ENCODE results near the gene ZNF155. TPM values are rescaled to one million over a fixed set of nuclear protein-coding genes. Genes with fewer than 3 reads are reported as not detected.

The ZNF155 gene
- total RNA-seq, 1 donor from 2014 or later = 9.4 TPM

- ATAC-seq (ENCODE audit: low read depth) = no peak
- no peak for DNase-seq
- intact Hi-C loops (cut with micrococcal nuclease) = no loop called here
- CTCF ChIA-PET = no interaction called here
- peaks cover 19% of the 10 kb centered on the region for H3K27me3 Mint-ChIP-seq
- POLR2A ChIA-PET = no interaction called here
- H3K36me3 Mint-ChIP-seq (ENCODE audit: low read depth) = peaks cover 11% of the 10 kb centered on the region
- H3K4me1 Mint-ChIP-seq = peaks cover 17% of the 10 kb centered on the region
- no peak overlapping the region for H3K4me3 Mint-ChIP-seq
- H3K27ac Mint-ChIP-seq = no peak overlapping the region
- no peak for TF ChIP-seq CTCF (IDR thresholded peaks at IDR 0.05)
- peaks cover 41% of the 10 kb centered on the region for H3K9me3 Mint-ChIP-seq
Measured at GRCh38 chr19:44021221-44021620, 37.2 kb downstream of the ZNF155 start.

GRCh38 chr19:44024900-44025216, 40.9 kb downstream of the ZNF155 start:
- TF ChIP-seq CTCF (IDR thresholded peaks at IDR 0.05) = no peak
- ChIA-PET CTCF (no interaction called here), POLR2A (interaction anchor here (0.8 kb wide), 1 partner anchor 90 kb away, joined by 4 read pairs; the partner anchor contains the start of gene ZNF45)
- peaks cover 18% of the 10 kb centered on the region for H3K4me1 Mint-ChIP-seq
- intact Hi-C loops (cut with micrococcal nuclease) = loop anchor here (1.0 to 2.0 kb wide), 4 partner anchors 22 to 182 kb away; partner anchors contain the start of genes ZNF224, ZNF230 and ZNF284
- ATAC-seq (ENCODE audit: low read depth) = no peak
- peak overlapping the region; percentile 85 for H3K27ac Mint-ChIP-seq
- peaks cover 44% of the 10 kb centered on the region for H3K36me3 Mint-ChIP-seq (ENCODE audit: low read depth)
- peaks cover 11% of the 10 kb centered on the region for H3K27me3 Mint-ChIP-seq
- peak overlapping the region; percentile 98 for H3K4me3 Mint-ChIP-seq
- no peak for DNase-seq
- H3K9me3 Mint-ChIP-seq = peaks cover 41% of the 10 kb centered on the region

GRCh38 chr19:44025217-44025936, 41.4 kb downstream of the ZNF155 start, which contains the start of gene ZNF222:
Gene ZNF222, plus strand, starts transcription at chr19:44025379. Its CDS starts 58 bp downstream, at chr19:44025437.
- peaks cover 49% of the 10 kb centered on the region for H3K36me3 Mint-ChIP-seq (ENCODE audit: low read depth)

GRCh38 chr19:44026622-44027021, 42.6 kb downstream of the ZNF155 start:
- H3K27ac Mint-ChIP-seq = no peak overlapping the region
- ATAC-seq (ENCODE audit: low read depth) (no peak), DNase-seq (no peak)
- no peak for TF ChIP-seq CTCF (IDR thresholded peaks at IDR 0.05)
- H3K4me1 Mint-ChIP-seq = peaks cover 18% of the 10 kb centered on the region
- H3K36me3 Mint-ChIP-seq (ENCODE audit: low read depth) = peaks cover 60% of the 10 kb centered on the region
- intact Hi-C loops (cut with micrococcal nuclease) = no loop called here
- H3K9me3 Mint-ChIP-seq = peaks cover 35% of the 10 kb centered on the region
- ChIA-PET CTCF (no interaction called here), POLR2A (interaction anchor here (0.8 kb wide), 1 partner anchor 186 kb away, joined by 4 read pairs; the partner anchor contains the start of gene ZNF227)
- no peak overlapping the region for H3K4me3 Mint-ChIP-seq
- H3K27me3 Mint-ChIP-seq = peaks cover 3% of the 10 kb centered on the region

More at GRCh38 chr19:44025217-44025936, 41.4 kb downstream of the ZNF155 start, which contains the start of gene ZNF222:
- Mint-ChIP-seq H3K4me3 (peak within 1 kb of the TSS; percentile 98), H3K27ac (peak within 1 kb of the TSS; percentile 85), H3K4me1 (peaks cover 18% of the 10 kb centered on the region), H3K9me3 (peaks cover 39% of the 10 kb centered on the region), H3K27me3 (peaks cover 6% of the 10 kb centered on the region)
- no peak for TF ChIP-seq CTCF (IDR thresholded peaks at IDR 0.05)
- CTCF ChIA-PET = no interaction called here
- peak; percentile 57 for DNase-seq
- intact Hi-C loops (cut with micrococcal nuclease) = loop anchor here (1.0 to 2.0 kb wide), 4 partner anchors 23 to 182 kb away; partner anchors contain the start of genes ZNF224, ZNF230 and ZNF284
- POLR2A ChIA-PET = interaction anchor here (0.8 kb wide), 2 partner anchors 88 to 90 kb away, joined by 4 to 5 read pairs; partner anchors contain the start of genes ZNF225 and ZNF45
- peak; percentile 99 for ATAC-seq (ENCODE audit: low read depth)

- no peak overlapping the region for H3K27ac Mint-ChIP-seq
- H3K4me1 Mint-ChIP-seq = no peaks in the 10 kb centered on the region
- no peak overlapping the region for H3K4me3 Mint-ChIP-seq
- ChIA-PET CTCF (no interaction called here), POLR2A (no interaction called here)
- H3K9me3 Mint-ChIP-seq = peaks cover 50% of the 10 kb centered on the region
- peaks cover 68% of the 10 kb centered on the region for H3K36me3 Mint-ChIP-seq (ENCODE audit: low read depth)
- H3K27me3 Mint-ChIP-seq = no peaks in the 10 kb centered on the region
- intact Hi-C loops (cut with micrococcal nuclease) = no loop called here
- no peak for ATAC-seq (ENCODE audit: low read depth)
- DNase-seq = no peak
- TF ChIP-seq CTCF (IDR thresholded peaks at IDR 0.05) = no peak
Measured at GRCh38 chr19:44032001-44032610, 48.1 kb downstream of the ZNF155 start.
